Caco-2 (cell line): ENCODE data around the gene FNDC5. TPM values are rescaled to one million over a fixed set of nuclear protein-coding genes. Genes with fewer than 3 reads are reported as not detected.

Experiments
- BruUV-seq: library from RNA; stranded (reverse); fragments of 400-500 nt; replicated peaks from 2 replicates; lab custom pipeline; 2021; lab: Mats Ljungman, UMichigan
- CTCF ChIA-PET: fragments of 300-600 bp; sonication (Branson Sonifier 250); formaldehyde crosslinking; loops from one replicate; lab custom pipeline; 2022; ENCODE audit warnings: antibody characterized with exemption; lab: Charles Lee
- POLR2A ChIA-PET: fragments of 300-600 bp; sonication (Branson Sonifier 250); formaldehyde crosslinking; loops from one replicate; lab custom pipeline; 2022; ENCODE audit warnings: antibody characterized with exemption; lab: Charles Lee
- DNase-seq, 2 experiments: peaks; one replicate each; pipeline versions ENCODE4 v3.0.0 to v3.0.0-alpha.2; 2020 to 2022
- H3K27me3 ChIP-seq: replicated peaks from 2 replicates; pipeline ENCODE4 v1.6.0; 2011; ENCODE audit warnings: low read length; ENCODE audit not compliant: control insufficient read depth, insufficient read depth
- H3K36me3 ChIP-seq: 2 replicates; pipeline ENCODE4 v1.5.1; 2011; ENCODE audit warnings: low read length; ENCODE audit not compliant: control insufficient read depth, insufficient read depth
- H3K4me1 ChIP-seq: fragments of 250-450 bp; sonication (Bioruptor Pico); 2 replicates; pipeline ENCODE4 v1.5.1; 2020; ENCODE audit warnings: mild to moderate bottlenecking
- H3K4me3 ChIP-seq: 2 replicates; pipeline ENCODE4 v1.5.1; 2011; ENCODE audit warnings: low read depth, mild to moderate bottlenecking, control low read depth, low read length
- H3K9me3 ChIP-seq: fragments of 250-450 bp; sonication (Bioruptor Pico); 2 replicates; pipeline ENCODE4 v1.5.1; 2020; ENCODE audit warnings: mild to moderate bottlenecking, moderate library complexity
- H3K27ac Mint-ChIP-seq: one replicate; pipeline ENCODE4 v1.8.0; 2022; ENCODE audit warnings: mixed read lengths; ENCODE audit not compliant: unreplicated experiment
- H3K27me3 Mint-ChIP-seq: one replicate; pipeline ENCODE4 v1.8.0; 2022; ENCODE audit warnings: mixed read lengths; ENCODE audit not compliant: insufficient read depth, unreplicated experiment
- H3K36me3 Mint-ChIP-seq: one replicate; pipeline ENCODE4 v1.8.0; 2022; ENCODE audit warnings: mild to moderate bottlenecking, mixed read lengths; ENCODE audit not compliant: insufficient read depth, unreplicated experiment
- H3K4me1 Mint-ChIP-seq: one replicate; pipeline ENCODE4 v1.8.0; 2022; ENCODE audit warnings: low read depth, mixed read lengths; ENCODE audit not compliant: unreplicated experiment
- H3K4me3 Mint-ChIP-seq: one replicate; pipeline ENCODE4 v1.8.0; 2022; ENCODE audit warnings: mild to moderate bottlenecking, moderate library complexity, mixed read lengths; ENCODE audit not compliant: unreplicated experiment
- H3K9me3 Mint-ChIP-seq: one replicate; pipeline ENCODE4 v1.8.0; 2022; ENCODE audit warnings: mixed read lengths; ENCODE audit not compliant: unreplicated experiment
- intact Hi-C: fragments of 100-400 bp; cut with micrococcal nuclease; formaldehyde crosslinking; loops from one replicate; pipeline ENCODE4 v1.10.0; 2022; ENCODE audit not compliant: unreplicated experiment
- total RNA-seq: library from RNA; stranded (reverse); gene quantifications from 2 replicates; pipeline ENCODE4 v1.2.3, GENCODE V29; 2022
- TF ChIP-seq, protein P1 (sequence below), 2 experiments: fragments of 200-600 bp in 1 of 2; IDR thresholded peaks; 1 replicate in 1 of 2; 2 replicates in 1 of 2; pipeline versions ENCODE4 v1.5.1 to v1.8.0; 2011 to 2022; ENCODE audit warnings: antibody characterized with exemption in 1 of 2, control low read depth in 1 of 2, inconsistent platforms in 1 of 2, low read depth in 1 of 2, low read length in 1 of 2, mild to moderate bottlenecking in 1 of 2, moderate library complexity in 1 of 2; ENCODE audit not compliant: insufficient read depth in 1 of 2, severe bottlenecking in 1 of 2, unreplicated experiment in 1 of 2

Gene FNDC5
- total RNA-seq, 1 experiment from 2014 or later = 1.1 TPM

DNA sequence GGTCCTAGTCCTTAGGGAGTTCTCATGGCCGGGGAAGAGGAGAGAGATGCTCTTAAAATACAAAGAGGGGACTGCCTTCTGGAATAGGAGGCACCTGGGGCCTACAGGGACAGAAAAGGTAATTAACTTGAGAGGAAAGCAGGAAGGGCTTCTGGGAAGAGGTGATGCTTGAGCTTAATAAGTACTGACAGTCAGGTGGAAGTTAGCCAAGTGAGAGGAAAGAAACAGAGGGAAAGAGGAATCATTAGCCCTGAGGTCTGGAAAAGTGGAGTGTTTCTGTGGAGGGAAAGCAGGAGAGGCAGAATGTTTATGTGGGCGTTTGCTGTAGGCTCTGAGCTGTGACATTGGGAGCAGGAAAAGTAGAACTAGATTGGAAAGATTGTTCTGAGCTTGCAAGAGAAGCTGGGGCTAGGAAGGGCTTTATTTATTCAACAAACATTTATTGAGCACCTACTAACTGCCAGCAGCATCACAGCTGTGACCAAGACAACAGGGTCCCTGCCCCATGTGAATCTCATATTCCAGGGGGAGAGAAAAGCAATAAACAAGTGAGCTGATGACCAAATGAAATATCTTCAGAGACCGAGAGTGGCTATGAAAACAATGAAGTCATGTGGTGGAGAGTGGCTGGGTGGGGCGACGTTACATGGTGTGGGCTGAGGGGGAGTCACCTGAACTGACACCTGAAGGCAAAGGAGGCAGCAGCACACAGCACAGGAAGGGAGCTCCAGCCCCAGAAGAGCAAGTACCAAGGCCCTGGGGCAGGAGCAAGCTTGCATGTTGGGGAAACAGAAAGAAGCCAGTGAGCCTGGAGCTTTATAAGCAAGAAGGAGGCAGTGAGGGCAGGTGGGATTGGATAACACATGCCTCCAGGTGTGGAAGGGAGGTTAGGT, 4.4 kb upstream of the FNDC5 start:
- TF ChIP-seq, protein P1, sequence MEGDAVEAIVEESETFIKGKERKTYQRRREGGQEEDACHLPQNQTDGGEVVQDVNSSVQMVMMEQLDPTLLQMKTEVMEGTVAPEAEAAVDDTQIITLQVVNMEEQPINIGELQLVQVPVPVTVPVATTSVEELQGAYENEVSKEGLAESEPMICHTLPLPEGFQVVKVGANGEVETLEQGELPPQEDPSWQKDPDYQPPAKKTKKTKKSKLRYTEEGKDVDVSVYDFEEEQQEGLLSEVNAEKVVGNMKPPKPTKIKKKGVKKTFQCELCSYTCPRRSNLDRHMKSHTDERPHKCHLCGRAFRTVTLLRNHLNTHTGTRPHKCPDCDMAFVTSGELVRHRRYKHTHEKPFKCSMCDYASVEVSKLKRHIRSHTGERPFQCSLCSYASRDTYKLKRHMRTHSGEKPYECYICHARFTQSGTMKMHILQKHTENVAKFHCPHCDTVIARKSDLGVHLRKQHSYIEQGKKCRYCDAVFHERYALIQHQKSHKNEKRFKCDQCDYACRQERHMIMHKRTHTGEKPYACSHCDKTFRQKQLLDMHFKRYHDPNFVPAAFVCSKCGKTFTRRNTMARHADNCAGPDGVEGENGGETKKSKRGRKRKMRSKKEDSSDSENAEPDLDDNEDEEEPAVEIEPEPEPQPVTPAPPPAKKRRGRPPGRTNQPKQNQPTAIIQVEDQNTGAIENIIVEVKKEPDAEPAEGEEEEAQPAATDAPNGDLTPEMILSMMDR (IDR thresholded peaks at IDR 0.05; ENCODE audit: insufficient read depth in 1 of 2, low read depth in 1 of 2, low read length in 1 of 2, severe bottlenecking in 1 of 2, unreplicated experiment in 1 of 2) = no peak
- ChIA-PET CTCF (interaction anchor here (0.5 to 0.7 kb wide), 2 partner anchors 33 to 51 kb away, joined by 4 to 5 read pairs; no protein-coding TSS in a partner anchor), POLR2A (no interaction called here)
- intact Hi-C loops = no loop called here
- Mint-ChIP-seq H3K9me3 (no peaks in the 10 kb centered on the region), H3K27me3 (no peaks in the 10 kb centered on the region), H3K4me1 (peaks cover 8% of the 10 kb centered on the region), H3K36me3 (peaks cover 2% of the 10 kb centered on the region), H3K27ac (no peak overlapping the region), H3K4me3 (no peak overlapping the region)
- Histone ChIP-seq H3K27me3 (no peaks in the 10 kb centered on the region; the same call in 1 of the 2 replicates), H3K9me3 (no peaks in the 10 kb centered on the region), H3K36me3 (no peaks in the 10 kb centered on the region), H3K4me1 (no peaks in the 10 kb centered on the region), H3K4me3 (no peak overlapping the region)
- BruUV-seq = no TSS peak
- no peak for DNase-seq

DNA sequence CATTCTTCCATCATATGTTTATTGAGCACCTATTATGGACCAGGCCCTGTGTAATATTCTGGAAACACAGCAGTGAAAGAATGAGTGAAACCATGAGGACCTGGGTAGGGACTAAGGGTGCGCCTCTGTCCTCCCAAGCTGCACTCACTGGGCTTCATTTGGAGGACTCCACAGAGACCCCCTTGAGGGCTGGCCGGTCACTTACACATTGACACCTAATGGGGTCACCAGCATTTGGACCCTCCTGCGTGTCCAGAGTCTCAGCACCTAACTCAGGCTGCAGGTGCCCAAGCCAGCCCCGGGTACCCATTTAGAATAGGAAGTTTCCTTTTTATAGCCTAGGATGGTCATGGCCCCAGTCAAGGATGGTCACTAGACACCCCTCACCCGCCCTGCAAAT, 2.8 kb upstream of the FNDC5 start:
- BruUV-seq = no TSS peak
- no peaks in the 10 kb centered on the region; the same call in 1 of the 2 replicates for H3K27me3 ChIP-seq
- no peaks in the 10 kb centered on the region for H3K9me3 ChIP-seq
- ChIA-PET POLR2A (no interaction called here), CTCF (interaction anchor here (0.6 to 0.7 kb wide), 3 partner anchors 45 to 503 kb away, joined by 3 to 4 read pairs (median 3); no protein-coding TSS in a partner anchor)
- DNase-seq = no peak
- no peak overlapping the region for H3K4me3 Mint-ChIP-seq
- TF ChIP-seq, protein P1 (IDR thresholded peaks at IDR 0.05; ENCODE audit: insufficient read depth in 1 of 2, low read depth in 1 of 2, low read length in 1 of 2, severe bottlenecking in 1 of 2, unreplicated experiment in 1 of 2) = no peak
- H3K27me3 Mint-ChIP-seq = no peaks in the 10 kb centered on the region
- peaks cover 6% of the 10 kb centered on the region for H3K36me3 Mint-ChIP-seq
- no peak overlapping the region for H3K4me3 ChIP-seq
- no peaks in the 10 kb centered on the region for H3K9me3 Mint-ChIP-seq
- H3K4me1 ChIP-seq = no peaks in the 10 kb centered on the region
- intact Hi-C loops = no loop called here
- H3K27ac Mint-ChIP-seq = no peak overlapping the region
- no peaks in the 10 kb centered on the region for H3K36me3 ChIP-seq
- H3K4me1 Mint-ChIP-seq = peaks cover 17% of the 10 kb centered on the region

DNA sequence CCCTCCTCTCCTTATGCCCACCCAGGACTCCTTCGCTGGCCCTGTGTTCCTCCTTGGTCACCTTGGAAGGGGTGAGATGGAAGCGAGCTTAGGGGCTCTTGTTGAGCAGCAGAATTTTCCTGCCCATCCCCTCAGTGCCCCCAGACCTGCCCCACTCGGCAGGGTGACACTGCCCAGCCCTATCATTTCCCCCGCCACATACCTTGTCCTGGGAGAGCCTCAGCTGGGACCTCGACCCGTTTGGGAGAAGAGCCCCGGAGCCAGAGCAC, 1.4 kb upstream of the FNDC5 start:
- no peak for DNase-seq
- no peaks in the 10 kb centered on the region for H3K27me3 Mint-ChIP-seq
- Histone ChIP-seq H3K4me3 (no peak overlapping the region), H3K36me3 (no peaks in the 10 kb centered on the region), H3K27me3 (no peaks in the 10 kb centered on the region; the same call in 1 of the 2 replicates), H3K4me1 (no peaks in the 10 kb centered on the region), H3K9me3 (no peaks in the 10 kb centered on the region)
- no TSS peak for BruUV-seq
- ChIA-PET CTCF (interaction anchor here (1.0 kb wide), 1 partner anchor 10 kb away, joined by 3 read pairs; no protein-coding TSS in a partner anchor), POLR2A (no interaction called here)
- H3K4me3 Mint-ChIP-seq = no peak overlapping the region
- peaks cover 6% of the 10 kb centered on the region for H3K36me3 Mint-ChIP-seq
- intact Hi-C loops = no loop called here
- TF ChIP-seq, protein P1 (IDR thresholded peaks at IDR 0.05; ENCODE audit: insufficient read depth in 1 of 2, low read depth in 1 of 2, low read length in 1 of 2, severe bottlenecking in 1 of 2, unreplicated experiment in 1 of 2) = no peak
- H3K4me1 Mint-ChIP-seq = peaks cover 17% of the 10 kb centered on the region
- no peaks in the 10 kb centered on the region for H3K9me3 Mint-ChIP-seq
- H3K27ac Mint-ChIP-seq = no peak overlapping the region
